NCI-H2029 (cell line): ENCODE measurements around the gene KIRREL3.
"Not testable (repeated sequence)": the region's sequence is repeated elsewhere in the genome, so short reads cannot be mapped to it uniquely, and the experiment has no call there.

Experiments
- DNase-seq: peaks from one replicate; lab custom pipeline; 2025; lab: John Stamatoyannopoulos, UW

The KIRREL3 gene

GRCh38 chr11:126381960-126382359, 618.6 kb downstream of the KIRREL3 start:
- not testable (repeated sequence) for DNase-seq

- DNase-seq = no peak
Observed at GRCh38 chr11:126380909-126381308, 619.7 kb downstream of the KIRREL3 start.

- no peak for DNase-seq
Observed at GRCh38 chr11:126378763-126379162, 621.8 kb downstream of the KIRREL3 start.

- no peak for DNase-seq
Observed at GRCh38 chr11:126375726-126376125, 624.8 kb downstream of the KIRREL3 start.

- DNase-seq = not testable (repeated sequence)
Observed at GRCh38 chr11:126374562-126375300, 625.8 kb downstream of the KIRREL3 start.

GRCh38 chr11:126373389-126374066, 627.0 kb downstream of the KIRREL3 start:
- peak; percentile 13 for DNase-seq
